Fibroblast of skin of left biceps (primary cell): ENCODE results near the gene TTYH3.
"Not testable (repeated sequence)": the region's sequence is repeated elsewhere in the genome, so short reads cannot be mapped to it uniquely, and the experiment has no call there.

Source experiments
- DNase-seq, 2 experiments: peaks; one replicate each; pipeline ENCODE4 v3.0.0-alpha.2; 2013; ENCODE audit warnings: low read depth in 2 of 2

Gene TTYH3, protein sequence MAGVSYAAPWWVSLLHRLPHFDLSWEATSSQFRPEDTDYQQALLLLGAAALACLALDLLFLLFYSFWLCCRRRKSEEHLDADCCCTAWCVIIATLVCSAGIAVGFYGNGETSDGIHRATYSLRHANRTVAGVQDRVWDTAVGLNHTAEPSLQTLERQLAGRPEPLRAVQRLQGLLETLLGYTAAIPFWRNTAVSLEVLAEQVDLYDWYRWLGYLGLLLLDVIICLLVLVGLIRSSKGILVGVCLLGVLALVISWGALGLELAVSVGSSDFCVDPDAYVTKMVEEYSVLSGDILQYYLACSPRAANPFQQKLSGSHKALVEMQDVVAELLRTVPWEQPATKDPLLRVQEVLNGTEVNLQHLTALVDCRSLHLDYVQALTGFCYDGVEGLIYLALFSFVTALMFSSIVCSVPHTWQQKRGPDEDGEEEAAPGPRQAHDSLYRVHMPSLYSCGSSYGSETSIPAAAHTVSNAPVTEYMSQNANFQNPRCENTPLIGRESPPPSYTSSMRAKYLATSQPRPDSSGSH

DNA sequence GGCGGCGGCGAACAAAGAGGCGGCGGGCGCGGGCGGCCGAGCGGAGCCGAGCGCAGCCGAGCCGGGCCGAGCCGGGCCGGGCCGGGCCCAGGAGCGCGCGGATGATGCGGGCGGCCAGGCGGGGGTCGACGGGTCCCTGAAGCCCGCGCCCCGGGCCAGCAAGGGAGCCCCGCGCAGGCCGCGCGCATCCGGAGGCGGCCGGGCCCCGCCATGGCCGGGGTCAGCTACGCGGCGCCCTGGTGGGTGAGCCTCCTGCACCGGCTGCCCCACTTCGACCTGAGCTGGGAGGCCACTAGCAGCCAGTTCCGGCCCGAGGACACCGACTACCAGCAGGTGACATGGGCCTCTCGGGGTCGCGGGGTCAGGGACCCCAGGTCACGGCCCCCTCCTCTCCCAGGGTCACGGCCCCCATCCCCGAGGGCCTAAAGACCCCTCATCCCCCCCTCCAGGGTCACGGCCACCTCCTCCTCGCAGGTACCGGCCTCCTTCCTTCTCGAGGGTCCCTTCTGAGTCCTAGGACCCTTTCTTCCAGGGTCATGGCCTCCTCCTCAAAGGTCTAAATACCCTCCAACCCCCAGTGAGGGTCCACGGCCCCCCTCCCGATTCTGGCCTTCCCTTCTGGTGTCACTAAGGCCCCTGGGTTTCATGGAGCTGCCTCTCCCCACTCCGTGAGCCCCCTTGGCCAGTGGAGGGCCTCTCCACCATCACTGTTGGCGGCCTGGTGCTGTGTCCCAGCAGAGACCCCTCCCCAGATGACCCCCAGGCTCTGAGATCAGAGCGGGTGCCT is at the start of gene TTYH3:
TSS of gene TTYH3 (plus strand) at position 41 of the 787 bp plus-strand sequence. CDS start at position 211, 170 bp downstream.
- no peak for DNase-seq

DNA sequence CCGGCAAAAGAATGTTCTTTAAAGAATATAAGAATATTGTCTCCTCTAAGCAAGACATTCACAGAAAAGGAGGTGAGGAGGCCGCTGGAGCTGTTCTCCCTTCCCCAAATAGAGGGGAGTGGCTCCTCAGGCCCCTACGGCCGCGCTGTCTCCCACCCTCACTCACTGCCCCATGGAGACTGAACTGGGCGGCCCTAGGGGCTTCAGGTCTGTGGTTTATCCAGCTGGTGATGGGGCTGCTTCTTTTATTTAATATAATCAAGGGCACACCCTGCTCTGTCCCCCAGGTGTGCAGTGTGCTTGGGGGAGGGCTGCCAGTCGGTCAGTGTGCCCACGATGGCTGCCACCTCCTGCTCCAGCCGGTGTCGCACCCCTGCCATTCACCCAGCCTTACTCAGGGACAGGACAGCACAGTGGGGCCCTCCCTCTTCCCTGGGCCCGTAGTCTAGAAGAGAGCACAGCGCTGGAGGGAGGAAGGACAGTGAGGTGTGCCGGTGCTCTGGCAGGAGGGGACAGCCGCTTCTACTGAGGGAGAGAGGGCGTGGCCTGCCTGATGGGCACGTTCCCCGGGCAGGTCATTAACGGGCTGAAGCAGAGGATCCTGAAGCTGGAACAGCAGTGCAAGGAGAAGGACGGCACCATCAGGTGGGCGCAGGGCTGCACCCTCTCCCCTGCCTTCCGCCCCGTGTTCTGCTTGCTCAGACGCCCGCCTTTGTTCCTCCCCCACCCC is 49.6 kb upstream of the TTYH3 start:
- DNase-seq: no peak

DNA sequence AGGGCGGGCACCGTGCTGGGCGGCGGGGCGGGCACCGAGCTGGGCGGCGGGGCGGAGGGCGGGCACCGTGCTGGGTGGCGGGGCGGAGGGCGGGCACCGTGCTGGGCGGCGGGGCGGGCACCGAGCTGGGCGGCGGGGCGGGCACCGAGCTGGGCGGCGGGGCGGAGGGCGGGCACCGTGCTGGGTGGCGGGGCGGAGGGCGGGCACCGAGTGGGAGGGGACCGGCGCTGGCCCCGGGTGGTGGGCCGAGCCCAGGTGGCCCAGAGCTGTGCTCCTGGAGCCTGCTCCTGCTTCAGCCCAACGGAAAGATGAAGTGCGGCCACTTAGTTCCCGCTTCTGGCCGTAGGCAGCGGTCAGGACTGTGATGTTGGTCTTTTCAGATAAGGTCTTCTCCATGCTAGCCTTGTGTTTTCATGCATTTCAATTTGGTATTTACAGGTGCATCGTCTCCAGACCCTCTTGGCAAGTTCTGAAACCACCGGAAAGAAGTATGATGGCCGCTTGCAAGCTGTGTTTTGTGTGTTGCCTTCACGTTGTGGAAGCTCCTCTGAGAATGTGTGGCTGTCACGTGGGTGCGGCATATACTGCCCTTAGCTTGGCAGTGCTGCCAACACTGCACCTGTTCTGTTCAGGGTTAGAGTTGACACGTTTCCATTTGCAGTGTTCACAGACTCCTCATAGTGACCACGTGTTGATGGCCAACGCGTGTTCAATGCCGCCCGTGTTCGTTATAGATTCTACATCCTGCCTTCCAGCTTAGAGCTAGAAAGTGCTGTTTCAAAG is 47.8 kb upstream of the TTYH3 start:
- no peak for DNase-seq

DNA sequence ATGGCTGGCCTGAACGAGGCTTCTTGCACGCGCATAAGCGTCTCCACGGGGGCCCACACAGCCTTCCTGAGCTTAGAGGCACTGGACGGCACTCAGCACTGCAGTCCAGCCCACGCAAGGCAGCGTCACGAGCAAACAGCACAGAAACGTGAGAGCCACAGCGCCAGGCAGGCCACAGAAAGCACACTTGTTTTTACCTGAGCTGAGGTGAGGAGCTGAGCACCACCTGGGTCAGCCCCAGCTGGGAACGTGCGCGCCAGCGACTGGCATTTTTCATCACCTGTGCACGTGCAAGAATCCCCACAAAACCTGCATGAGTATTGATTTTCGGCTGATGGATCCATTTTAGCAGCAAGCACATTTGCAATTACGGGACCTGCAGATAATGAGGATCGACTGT is 46.3 kb upstream of the TTYH3 start:
- DNase-seq: no peak

DNA sequence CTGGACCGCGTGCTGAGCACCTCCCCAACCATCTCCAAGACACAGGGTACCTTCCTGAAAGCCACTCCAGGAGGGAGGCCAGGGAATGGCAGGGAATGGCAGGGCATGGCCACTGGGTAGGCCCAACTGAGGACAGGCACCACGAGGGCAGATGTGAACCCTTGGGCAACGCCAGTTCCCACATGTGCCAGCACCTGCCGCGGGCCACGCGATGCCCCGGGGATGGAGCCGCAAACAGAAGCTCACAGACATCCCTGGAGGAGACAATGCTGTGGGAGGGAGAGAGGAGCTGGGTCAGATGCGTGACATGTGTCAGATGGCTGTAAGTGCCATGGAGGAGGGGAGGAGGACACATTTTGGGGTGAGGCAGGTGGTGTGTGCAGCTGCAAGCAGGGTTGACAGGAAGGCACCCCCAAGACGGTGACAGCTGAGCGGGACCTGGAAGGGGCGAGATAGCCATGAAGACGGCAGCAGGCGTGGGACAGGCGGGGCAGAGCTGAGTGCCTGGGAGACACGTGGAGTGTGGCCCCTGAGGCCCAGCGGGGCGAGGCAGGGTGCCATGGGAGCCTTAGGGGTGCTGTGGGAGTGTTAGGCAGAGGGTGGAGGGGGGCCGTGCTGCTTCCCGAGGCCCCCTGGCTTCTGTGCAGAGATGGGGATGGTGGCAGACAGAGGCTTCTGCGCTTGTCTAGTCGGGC is 45.3 kb upstream of the TTYH3 start:
- DNase-seq: no peak

DNA sequence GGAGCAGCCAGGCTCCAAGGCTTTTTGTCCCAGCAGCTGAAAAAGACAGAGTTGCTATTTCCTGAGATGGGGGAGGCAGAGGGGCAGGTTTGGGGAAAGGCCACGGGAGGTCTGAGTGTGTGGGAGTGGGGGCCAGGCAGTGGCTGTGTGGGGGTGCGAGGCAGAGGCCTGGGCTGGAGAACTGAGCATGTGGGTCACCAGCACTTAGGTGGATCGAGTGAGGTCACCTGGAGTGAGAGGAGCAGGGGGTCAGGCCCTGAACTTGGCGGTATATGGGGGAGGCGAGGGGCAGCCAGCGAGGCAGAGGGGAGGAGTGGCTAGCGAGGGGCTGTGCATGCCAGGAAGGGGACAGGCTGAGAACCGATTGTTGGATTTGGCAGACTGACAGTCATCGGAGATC is 44.7 kb upstream of the TTYH3 start:
- no peak for DNase-seq

DNA sequence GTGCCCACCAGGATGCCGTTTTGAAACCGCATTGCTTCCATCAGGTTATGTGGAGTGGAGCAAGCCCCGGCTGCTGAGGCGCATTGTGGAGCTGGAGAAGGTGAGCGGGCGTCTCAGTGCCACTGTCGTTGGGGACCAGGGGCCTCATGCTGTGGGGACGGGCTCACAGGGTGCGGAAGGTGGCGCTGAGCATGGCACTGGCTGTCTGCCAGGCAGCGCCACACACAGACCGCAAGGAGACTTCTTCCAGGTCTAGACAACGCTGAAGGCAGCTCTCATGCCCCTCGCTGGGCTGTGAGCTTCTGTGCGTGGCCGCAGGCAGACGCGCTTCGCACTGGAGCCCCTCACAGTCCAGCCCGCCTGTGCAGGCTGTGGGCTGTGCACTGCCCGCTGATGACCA is 44.0 kb upstream of the TTYH3 start:
- DNase-seq: no peak

DNA sequence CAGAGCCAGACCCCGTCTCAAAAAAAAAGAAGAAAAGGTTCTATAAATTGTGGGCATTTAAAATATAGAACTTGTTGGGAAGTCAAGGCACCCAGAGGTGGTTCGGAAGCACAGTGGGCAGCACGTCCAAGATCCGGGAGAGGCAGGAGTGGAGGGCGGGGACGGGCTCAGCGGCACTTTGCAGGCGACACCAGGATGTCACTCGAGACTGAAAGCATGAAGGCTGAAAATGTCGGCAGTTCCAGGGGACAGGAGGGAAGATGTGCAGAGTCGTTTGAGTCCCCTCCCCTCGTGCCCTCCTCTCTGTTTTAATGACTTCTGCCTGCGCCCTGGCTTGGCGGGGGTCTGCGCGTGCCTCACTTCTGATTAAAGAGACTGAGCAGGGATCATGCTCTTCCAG is 42.4 kb upstream of the TTYH3 start:
- no peak for DNase-seq

DNA sequence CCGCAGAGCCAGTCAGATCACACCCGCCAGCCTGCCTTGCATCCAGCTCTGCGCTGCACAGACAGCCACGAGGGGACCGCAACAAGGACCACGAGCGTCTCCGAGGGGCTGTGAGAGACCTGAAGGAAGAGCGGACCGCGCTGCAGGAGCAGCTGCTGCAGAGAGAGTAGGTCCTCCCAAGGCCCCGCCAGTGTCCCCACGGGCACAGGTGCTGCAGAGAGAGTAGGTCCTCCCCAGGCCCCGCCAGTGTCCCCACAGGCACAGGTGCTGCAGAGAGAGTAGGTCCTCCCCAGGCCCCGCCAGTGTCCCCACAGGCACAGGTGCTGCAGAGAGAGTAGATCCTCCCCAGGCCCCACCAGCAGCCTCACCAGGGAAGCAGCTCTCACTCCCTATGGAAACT is 41.8 kb upstream of the TTYH3 start:
- DNase-seq: not testable (repeated sequence)

DNA sequence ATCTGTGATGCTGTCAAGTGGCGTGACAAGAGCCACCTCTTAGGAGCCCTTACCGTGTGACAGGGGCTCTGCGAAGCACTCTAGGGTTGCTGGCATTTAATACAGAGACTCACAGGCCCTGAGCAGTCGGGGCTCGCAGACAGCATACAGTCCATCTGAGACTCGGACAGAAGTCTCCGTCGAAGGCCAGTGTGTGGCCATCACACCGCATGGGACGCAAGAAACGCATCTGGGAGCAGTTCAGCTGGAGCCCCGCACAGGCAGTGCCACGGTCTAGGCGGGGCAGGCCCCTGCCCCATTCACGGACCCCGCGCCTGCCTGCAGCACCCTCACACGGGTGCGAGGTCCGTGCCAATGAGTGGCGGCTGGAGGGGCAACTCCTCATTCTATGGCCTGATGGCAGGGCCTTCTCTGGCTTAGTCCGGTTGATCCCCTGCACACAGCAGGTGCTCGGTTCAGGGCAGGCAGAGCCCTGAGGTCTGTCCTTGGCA is 39.4 kb upstream of the TTYH3 start:
- no peak for DNase-seq

DNA sequence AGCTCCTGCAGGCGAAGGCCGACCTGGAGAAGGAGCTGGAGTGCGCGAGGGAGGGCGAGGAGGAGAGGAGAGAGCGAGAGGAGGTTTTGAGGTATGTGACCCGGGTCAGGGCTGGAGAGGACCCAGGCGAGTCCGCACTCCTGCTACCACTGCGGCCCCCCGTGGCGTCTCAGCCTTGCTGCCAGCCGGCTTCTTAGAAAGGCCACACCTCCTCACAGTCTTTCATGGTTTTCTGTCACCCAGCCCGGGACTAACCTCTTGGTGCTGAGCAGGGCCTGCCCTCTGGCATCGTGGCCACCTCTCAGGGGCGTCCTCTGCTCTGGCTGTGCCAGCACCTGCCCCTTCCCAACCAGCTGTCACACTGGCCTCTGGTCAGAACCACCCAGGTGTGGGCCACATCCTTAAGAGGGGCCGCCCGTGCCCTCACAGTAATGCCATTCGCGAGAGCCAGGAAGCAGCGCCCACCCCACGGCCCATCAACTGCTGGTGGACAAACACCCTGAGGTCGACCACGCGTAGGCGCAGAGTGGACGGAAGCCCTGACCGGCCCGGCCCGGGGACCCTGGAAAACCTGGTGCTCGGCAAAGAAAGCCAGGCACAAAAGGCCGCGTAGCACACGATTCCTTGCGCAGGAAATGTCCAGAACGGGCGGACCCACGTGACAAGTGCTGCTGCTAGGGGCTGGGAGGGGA is 38.6 kb upstream of the TTYH3 start:
- no peak for DNase-seq

DNA sequence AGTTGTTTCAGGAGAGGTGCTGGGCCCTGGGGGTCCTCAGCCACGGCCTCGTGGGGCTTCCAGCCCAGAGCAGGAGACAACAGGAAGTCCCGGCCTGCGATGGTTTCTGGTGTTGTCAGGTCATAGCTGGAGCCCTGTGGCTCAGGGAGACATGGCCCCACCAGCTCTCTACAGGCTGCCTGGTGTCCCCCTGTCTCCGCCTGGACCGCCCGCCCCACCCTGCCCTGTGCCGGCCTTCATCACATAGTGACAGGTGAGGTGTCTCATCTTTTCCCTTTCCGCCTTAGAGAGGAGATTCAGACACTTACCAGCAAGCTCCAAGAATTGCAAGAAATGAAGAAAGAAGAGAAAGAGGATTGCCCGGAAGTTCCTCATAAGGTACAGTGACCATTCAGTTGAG is 37.2 kb upstream of the TTYH3 start:
- DNase-seq: no peak

DNA sequence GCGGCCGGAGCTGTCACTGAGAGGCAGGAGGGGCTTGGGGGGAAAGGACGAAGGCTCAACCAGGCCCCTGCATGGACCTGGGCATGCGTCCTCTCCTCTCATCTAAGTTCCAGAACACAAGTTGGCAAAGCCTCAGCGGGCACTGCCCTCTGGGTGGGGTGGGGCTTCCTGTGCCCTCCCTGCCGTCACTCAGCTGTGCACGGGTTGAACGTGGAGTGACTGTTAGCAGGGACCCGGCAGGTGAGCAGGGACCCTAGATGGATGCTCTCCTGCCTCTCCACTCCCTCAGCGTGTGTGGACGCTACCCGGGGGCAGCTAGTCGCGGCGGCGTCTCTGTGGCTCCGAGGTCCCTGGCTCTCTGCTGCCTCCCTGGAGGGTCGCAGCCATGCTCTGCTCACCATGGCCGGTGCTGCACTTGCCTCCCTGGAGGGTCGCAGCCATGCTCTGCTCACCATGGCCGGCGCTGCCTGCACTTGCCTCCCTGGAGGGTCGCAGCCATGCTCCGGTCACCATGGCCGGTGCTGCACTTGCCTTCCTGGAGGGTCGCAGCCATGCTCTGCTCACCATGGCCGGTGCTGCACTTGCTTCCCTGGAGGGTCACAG is 36.4 kb upstream of the TTYH3 start:
- DNase-seq: no peak

DNA sequence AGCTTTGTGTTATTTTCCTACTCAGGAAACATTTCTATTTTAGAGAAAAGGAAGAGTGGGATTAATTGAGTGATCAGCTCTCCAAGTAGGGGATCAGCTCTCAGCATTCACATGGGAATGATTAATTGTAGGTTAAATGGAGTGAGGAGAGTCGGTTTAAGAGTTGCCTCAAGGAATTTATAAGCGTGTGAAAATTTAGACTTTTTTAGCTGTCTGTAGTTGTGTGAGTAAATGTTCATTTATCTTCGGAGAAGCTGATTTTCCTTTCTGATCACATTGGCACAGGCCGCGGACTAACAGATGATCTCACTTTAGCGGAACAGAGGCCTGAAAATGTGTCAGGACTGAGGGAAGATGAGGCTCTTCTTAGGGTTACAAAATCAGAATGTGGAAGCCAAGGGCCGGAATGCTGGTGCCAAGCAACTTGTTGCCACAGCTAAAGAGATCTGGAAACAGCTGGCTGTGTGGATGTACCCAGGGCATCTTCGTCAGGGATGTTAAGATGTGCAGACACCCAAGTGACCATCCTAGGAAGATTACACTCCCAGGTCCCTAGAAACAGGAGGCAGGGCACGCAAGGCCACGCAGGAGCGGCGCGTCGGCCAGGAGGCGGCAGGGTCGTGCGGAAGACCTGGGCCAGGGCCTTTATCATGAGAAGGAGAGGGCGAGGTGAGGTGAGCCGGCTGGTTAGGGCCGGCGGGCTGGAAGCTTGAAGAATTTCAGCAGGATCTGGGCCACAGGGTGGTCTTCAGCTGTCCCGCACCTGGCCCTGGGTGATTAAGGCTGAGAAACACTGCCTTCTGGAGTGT is 35.1 kb upstream of the TTYH3 start:
- no peak for DNase-seq

DNA sequence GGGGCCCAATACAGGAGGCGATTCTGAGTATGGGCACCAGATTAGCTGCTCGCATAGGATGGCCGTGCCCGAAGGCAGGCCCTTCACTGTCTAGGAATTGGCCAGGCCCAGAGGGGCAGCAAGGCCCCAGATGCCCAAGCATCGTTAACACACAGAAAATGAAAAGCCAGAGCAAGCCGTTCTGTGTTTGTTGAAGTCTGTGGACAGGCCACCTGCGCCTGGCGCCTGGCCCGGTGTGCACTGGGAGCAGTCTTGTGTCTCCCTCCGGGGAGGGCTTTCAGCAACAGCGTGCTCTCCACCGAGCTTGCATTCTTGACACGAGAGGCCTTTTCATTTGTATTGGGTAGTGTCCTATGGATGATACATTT is 34.5 kb upstream of the TTYH3 start:
- no peak for DNase-seq

DNA sequence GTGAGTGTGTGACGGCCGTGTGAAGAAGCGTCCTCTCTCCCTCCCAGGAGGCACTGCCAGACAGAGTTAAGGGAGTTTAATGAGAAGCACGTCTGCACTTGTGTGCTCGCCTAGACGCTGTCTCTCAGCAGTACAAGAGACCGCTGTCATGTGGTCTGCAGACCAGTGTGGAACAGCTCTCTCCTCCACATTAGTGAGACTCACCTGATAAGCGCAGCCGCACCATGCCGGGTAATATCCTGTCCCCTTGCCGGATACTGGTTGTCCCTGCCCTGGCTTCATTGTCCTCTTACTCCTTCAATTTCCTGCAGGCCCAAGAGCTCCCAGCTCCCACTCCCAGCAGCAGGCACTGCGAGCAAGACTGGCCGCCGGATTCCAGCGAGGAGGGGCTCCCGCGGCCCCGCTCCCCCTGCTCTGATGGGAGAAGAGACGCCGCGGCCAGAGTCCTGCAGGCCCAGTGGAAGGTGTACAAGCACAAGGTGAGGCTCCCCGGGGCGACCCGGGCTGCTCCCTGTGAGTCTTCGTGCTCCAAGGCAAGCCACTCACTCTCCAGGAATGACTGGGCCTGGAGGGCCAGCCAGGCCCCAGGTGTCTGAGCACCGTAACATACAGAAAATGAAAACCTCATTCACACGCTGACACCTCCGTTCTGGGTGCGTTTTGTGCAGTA is 33.5 kb upstream of the TTYH3 start:
- no peak for DNase-seq

DNA sequence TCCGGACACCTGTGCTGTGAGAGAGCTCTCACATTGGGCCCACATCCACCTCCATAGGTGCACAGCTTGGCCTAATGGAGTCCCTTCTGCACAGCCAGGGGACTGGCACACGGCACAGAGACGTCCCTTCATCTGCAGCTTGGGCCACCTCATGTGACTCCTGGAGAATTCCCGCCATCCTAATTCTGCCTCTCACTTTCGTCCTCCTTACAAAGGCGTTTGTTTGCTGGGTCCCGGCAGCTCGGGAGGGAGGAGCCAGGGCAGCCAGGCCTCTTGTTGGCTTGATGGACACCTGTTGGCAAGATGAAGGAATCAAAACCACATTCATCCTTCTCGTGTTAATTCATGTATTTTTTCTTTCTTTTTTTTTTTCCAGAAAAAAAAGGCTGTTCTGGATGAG is 30.7 kb upstream of the TTYH3 start:
- DNase-seq: no peak

DNA sequence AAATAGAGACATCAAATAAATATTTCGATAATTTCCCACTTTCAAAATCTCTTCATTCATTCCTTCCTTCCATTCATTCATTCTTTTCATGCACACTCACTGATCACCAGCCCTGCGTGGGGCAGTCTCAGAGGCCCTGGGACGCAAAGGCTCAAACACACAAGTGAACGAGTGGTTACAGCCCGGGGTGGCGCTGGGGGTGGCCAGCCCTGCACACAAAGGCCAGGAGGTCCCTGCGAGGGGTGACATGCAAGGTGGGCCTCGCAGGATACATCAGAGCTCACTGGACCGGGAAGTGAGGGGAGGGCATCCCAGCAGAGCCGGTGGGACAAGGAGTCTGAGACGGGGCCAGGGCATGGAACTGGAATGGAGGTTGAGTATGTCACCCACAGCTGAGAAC is 29.9 kb upstream of the TTYH3 start:
- DNase-seq: no peak
